Measurements from ENCODE around the gene GHR.

GRCh38 chr5:42591015-42591414 lies 167.8 kb downstream of the GHR start:
- TF ChIP-seq CTCF (IDR thresholded peaks at IDR 0.05; ENCODE audit: borderline replicate concordance, extremely low read depth, low read length, poor library complexity, severe bottlenecking) (no peak), EZH2 (IDR thresholded peaks at IDR 0.05; ENCODE audit: borderline replicate concordance, low read depth, low read length, severe bottlenecking) (no peak)

All from DND-41 (cell line).